ACC112 (cell line): ENCODE results near the gene NT5DC2.

Experiments
- H2AFZ ChIP-seq: fragments of 200-600 bp; sonication (generic); one replicate; pipeline ENCODE4 v1.6.0; 2017; ENCODE audit warnings: antibody characterized with exemption, low read length; ENCODE audit not compliant: unreplicated experiment
- H3K27ac ChIP-seq: fragments of 200-600 bp; sonication (generic); 2 replicates; pipeline ENCODE4 v1.5.1; 2014; ENCODE audit warnings: low read depth, mild to moderate bottlenecking, antibody characterized with exemption, low read length, moderate library complexity
- H3K27me3 ChIP-seq: fragments of 200-600 bp; sonication (generic); 2 replicates; pipeline ENCODE4 v1.6.1; 2014; ENCODE audit warnings: mild to moderate bottlenecking, antibody characterized with exemption, low read length, moderate library complexity, mixed read lengths; ENCODE audit not compliant: insufficient read depth
- H3K36me3 ChIP-seq: fragments of 200-600 bp; sonication (generic); 2 replicates; pipeline ENCODE4 v1.6.1; 2016; ENCODE audit warnings: mild to moderate bottlenecking, antibody characterized with exemption, low read length, moderate library complexity, mixed read lengths; ENCODE audit not compliant: insufficient read depth
- H3K4me1 ChIP-seq: fragments of 200-600 bp; sonication (generic); one replicate; pipeline ENCODE4 v1.6.1; 2016; ENCODE audit warnings: low read length, mixed read lengths; ENCODE audit not compliant: insufficient read depth, unreplicated experiment, control insufficient read depth
- H3K4me3 ChIP-seq: fragments of 200-600 bp; sonication (generic); 2 replicates; pipeline ENCODE4 v1.5.1; 2014; ENCODE audit warnings: mild to moderate bottlenecking, low read depth, low read length
- H3K79me2 ChIP-seq: fragments of 200-600 bp; sonication (generic); one replicate; pipeline ENCODE4 v1.6.0; 2016; ENCODE audit warnings: low read length; ENCODE audit not compliant: control insufficient read depth, unreplicated experiment, insufficient read depth

NT5DC2 gene

GRCh38 chr3:52483081-52483480 is 50.6 kb downstream of the NT5DC2 start:
- H3K27me3 ChIP-seq: no peaks in the 10 kb centered on the region
- no peak overlapping the region for H3K4me3 ChIP-seq
- no peaks in the 10 kb centered on the region for H3K79me2 ChIP-seq
- peaks cover 7% of the 10 kb centered on the region; the same call in 1 of the 2 replicates for H3K36me3 ChIP-seq
- H2AFZ ChIP-seq: no peak overlapping the region
- no peaks in the 10 kb centered on the region for H3K4me1 ChIP-seq
- no peak overlapping the region for H3K27ac ChIP-seq

DNA sequence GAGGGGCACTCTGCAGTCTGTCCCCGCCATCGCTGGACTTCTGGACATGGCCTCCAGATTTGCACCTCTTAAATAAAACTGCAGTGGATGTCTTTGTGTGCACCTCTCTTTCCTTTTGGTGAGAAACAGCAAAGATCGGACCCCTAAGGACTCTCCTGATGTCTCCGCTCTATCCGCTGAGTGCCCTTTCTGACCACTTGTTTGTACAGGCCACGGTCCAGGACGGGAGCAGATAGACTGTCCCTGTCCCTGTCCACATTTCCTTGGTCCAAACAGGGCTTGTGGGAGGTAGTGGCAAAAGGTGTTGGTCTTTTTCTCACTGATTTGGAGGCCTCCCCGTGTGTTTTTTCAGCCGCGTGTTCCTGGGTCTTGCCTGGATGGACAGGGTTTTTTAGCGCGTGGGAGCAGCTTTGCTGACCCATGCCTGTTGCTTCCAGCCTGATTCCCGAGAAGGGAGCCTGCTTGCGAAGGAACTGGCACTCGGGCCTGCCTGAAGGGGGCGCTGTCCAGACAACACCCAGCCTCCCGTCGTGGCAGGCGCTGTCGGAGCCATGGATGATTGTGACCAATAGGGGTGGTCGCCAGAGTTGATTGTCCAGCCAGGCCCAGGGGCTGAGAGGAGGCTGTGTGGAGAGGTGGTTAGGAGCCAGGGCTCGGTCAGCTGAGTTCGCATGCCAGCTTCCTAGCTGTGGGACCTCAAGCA is 51.7 kb downstream of the NT5DC2 start:
- Histone ChIP-seq H3K79me2 (no peaks in the 10 kb centered on the region), H3K27ac (no peak overlapping the region), H3K36me3 (peaks cover 7% of the 10 kb centered on the region; the same call in 1 of the 2 replicates), H3K4me1 (no peaks in the 10 kb centered on the region), H3K4me3 (no peak overlapping the region), H2AFZ (no peak overlapping the region), H3K27me3 (no peaks in the 10 kb centered on the region)

DNA sequence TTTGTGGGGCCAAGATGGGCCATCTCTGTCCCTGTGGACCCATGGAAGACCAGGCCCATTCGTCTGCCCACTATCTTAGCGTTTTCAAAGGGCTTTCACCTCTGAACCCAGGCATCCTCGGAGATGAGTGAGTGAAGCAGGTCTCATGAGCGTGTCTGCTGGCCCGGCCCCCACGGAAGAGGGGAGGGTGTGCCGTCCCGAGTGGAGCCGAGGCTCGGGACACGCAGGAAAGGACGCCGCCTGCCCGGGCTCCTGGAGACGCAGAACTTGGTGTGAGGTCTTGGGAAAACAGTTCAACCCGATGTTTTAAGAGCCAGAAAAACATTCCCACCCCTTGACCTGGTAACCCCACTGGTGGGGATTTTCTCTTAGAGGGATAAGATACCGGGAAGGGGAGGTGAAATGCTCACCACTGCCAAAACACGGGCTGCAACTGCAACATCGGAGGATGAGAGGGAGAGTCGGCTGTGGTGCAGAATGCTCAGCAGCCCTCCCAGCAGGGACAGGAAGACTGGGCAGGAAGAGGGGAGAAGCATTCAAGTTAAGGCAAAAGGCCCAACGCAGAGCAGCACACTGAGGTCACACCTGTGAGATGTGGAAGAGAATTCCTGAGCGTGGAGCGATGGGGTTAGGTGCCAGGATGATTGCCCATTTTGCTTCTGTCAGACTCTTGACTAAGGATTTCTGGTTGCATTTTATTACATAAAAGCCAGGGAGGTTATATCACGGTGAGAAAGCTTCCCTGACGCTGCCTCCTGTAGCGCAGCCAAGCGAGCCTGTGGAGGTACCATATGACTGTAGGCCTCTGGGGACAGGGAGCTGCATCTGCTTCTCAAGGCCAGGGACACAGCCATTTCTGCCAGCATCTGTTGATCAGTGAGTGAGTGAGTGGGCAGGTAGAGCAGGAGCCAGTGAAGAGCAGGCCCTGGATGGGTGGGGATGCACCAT is 52.6 kb downstream of the NT5DC2 start:
- H3K79me2 ChIP-seq: no peaks in the 10 kb centered on the region
- H2AFZ ChIP-seq: no peak overlapping the region
- no peaks in the 10 kb centered on the region for H3K27me3 ChIP-seq
- H3K27ac ChIP-seq: no peak overlapping the region
- no peaks in the 10 kb centered on the region for H3K4me1 ChIP-seq
- H3K36me3 ChIP-seq: peaks cover 11% of the 10 kb centered on the region; the same call in 1 of the 2 replicates
- H3K4me3 ChIP-seq: no peak overlapping the region

- Histone ChIP-seq H3K27me3 (no peaks in the 10 kb centered on the region), H3K27ac (no peak overlapping the region), H3K36me3 (peaks cover 16% of the 10 kb centered on the region; the same call in 1 of the 2 replicates), H3K4me1 (no peaks in the 10 kb centered on the region), H2AFZ (no peak overlapping the region), H3K4me3 (no peak overlapping the region), H3K79me2 (no peaks in the 10 kb centered on the region)
Measured at GRCh38 chr3:52479877-52480575, 53.6 kb downstream of the NT5DC2 start.

DNA sequence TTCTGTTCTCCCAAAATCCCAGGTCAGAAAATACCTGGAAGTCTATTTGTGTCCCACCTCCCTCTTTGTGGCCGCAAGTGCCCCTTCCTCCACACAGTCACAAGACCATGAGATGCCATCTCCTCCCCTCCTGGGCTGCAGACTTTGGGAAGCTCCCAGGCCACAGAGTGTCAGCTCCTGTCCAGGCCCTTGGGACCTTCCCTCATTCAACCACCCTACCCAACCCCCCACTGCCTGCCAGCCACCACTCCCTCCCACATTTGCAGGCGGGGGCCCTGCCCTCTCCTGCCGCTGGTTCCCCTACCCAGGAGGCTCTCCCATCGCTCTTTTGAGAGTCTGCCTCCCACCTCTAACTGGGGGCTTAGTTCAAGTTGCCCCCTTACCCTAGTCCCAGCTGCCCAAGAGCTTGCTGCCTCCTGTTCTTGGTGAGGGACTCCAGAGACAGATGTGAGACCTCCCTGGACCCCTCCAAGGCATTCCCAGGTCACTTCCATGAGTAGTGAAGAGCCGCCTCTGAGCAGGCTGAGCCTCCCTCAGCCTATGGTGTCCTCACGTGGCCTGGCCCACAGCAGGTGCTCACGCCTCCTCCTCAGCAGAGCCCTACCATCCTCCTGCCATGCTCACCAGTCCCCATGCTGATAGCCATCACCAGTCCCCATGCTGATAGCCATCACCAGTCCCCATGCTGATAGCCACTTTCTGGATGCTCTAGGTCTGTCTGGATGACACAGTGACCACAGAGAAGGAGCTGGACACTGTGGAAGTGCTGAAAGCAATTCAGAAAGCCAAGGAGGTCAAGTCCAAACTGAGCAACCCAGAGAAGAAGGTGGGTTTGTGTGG is 54.4 kb downstream of the NT5DC2 start:
- H3K27me3 ChIP-seq: no peaks in the 10 kb centered on the region
- no peak overlapping the region for H3K4me3 ChIP-seq
- no peaks in the 10 kb centered on the region for H3K79me2 ChIP-seq
- H3K36me3 ChIP-seq: peaks cover 21% of the 10 kb centered on the region; the same call in 1 of the 2 replicates
- H3K4me1 ChIP-seq: no peaks in the 10 kb centered on the region
- H3K27ac ChIP-seq: no peak overlapping the region
- no peak overlapping the region for H2AFZ ChIP-seq

- Histone ChIP-seq H3K4me3 (no peak overlapping the region), H3K27me3 (no peaks in the 10 kb centered on the region), H3K27ac (no peak overlapping the region), H3K79me2 (no peaks in the 10 kb centered on the region), H2AFZ (no peak overlapping the region), H3K4me1 (no peaks in the 10 kb centered on the region), H3K36me3 (peaks cover 30% of the 10 kb centered on the region)
Measured at GRCh38 chr3:52477796-52478095, 55.9 kb downstream of the NT5DC2 start.

- Histone ChIP-seq H3K27me3 (no peaks in the 10 kb centered on the region), H3K27ac (no peak overlapping the region), H3K79me2 (no peaks in the 10 kb centered on the region), H3K4me3 (no peak overlapping the region), H3K36me3 (peaks cover 32% of the 10 kb centered on the region), H2AFZ (no peak overlapping the region), H3K4me1 (no peaks in the 10 kb centered on the region)
Measured at GRCh38 chr3:52477076-52477795, 56.4 kb downstream of the NT5DC2 start.
